ENCODE results near the gene KIFAP3. TPM values are rescaled to one million over a fixed set of nuclear protein-coding genes. Genes with fewer than 3 reads are reported as not detected.

Gene KIFAP3
- total RNA-seq, 4 donors from 2014 or later = 9.2 to 24.6 (median 15.5) TPM

DNA sequence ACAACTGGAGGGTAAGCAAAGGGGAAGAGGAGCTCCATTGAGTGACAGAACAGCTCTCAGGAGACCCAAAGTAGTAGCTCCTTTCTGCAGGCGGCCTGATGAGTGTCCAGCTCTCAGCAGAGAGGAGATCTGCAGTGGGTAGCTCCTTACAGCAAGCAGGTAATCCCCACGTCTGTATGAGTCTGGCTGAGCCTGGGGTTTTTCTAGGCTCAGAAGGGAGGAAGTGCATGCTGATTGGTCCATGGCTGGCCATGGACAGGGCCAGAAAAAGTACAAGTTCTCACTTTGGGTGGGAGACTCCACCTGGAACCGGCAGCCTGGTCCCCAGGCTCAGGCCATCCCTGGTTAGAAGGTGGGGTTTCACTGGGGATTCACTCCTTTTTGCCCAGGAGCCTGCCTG, 129.9 kb downstream of the KIFAP3 start:
- Histone ChIP-seq H3K36me3 (peaks cover 0 to 17% (median 0%) of the 10 kb centered on the region in 3 donors), H3K27me3 (no peaks in the 10 kb centered on the region), H3K4me1 (peaks cover 0 to 6% (median 0%) of the 10 kb centered on the region in 3 donors), H3K4me3 (no peak overlapping the region), H3K9me3 (no peaks in the 10 kb centered on the region), H3K27ac (no peak overlapping the region)
- 100% methylated on average over 2 of the region's 3 CpGs; no CpG with 5 or more reads in 1 of the 2 donors for WGBS, 2 donors
- no peak for TF ChIP-seq POLR2A (IDR thresholded peaks at IDR 0.05)
- TF ChIP-seq, protein P1, sequence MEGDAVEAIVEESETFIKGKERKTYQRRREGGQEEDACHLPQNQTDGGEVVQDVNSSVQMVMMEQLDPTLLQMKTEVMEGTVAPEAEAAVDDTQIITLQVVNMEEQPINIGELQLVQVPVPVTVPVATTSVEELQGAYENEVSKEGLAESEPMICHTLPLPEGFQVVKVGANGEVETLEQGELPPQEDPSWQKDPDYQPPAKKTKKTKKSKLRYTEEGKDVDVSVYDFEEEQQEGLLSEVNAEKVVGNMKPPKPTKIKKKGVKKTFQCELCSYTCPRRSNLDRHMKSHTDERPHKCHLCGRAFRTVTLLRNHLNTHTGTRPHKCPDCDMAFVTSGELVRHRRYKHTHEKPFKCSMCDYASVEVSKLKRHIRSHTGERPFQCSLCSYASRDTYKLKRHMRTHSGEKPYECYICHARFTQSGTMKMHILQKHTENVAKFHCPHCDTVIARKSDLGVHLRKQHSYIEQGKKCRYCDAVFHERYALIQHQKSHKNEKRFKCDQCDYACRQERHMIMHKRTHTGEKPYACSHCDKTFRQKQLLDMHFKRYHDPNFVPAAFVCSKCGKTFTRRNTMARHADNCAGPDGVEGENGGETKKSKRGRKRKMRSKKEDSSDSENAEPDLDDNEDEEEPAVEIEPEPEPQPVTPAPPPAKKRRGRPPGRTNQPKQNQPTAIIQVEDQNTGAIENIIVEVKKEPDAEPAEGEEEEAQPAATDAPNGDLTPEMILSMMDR (IDR thresholded peaks at IDR 0.05) = no peak
- DNase-seq = no peak
- intact Hi-C loops (cut with DNase I) = no loop called here

DNA sequence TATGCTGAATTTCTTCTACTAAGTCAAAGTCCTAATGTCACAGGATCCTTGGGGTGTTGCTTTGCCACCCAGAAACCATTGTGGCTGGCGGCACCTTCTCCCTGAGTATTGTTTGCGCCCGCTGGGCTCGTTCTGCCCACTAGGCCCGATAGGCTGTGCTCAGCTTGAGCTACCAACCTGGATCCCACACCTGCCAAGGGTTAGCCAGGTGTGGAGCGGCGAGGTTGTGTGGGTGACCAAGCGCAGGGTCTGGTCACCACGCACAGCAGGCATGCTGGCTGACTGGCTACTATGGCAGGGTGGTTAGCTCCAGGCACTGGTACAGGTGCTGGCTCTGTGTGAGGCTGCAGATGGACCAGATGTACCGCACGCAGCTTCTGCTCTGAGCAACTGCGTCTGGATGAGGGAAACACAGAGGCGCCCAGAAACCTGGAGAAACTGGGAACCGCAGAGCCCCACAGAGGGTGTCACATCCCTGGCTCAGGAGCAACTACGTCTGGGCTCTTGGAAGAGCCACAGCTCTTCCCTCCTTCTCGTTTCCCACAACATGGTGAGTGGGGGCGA, 130.4 kb downstream of the KIFAP3 start:
- no peak for DNase-seq
- no peak overlapping the region for H3K27ac ChIP-seq
- H3K4me1 ChIP-seq = peaks cover 0 to 6% (median 0%) of the 10 kb centered on the region in 3 donors

GRCh38 chr1:169941982-169942830, 132.3 kb downstream of the KIFAP3 start:
- peaks cover 0 to 6% (median 0%) of the 10 kb centered on the region in 3 donors for H3K4me1 ChIP-seq
- H3K9me3 ChIP-seq = no peaks in the 10 kb centered on the region
- intact Hi-C loops (cut with DNase I) = no loop called here
- H3K27me3 ChIP-seq = no peaks in the 10 kb centered on the region
- H3K36me3 ChIP-seq = peaks cover 0 to 17% (median 0%) of the 10 kb centered on the region in 3 donors
- no peak overlapping the region for H3K4me3 ChIP-seq
- H3K27ac ChIP-seq = no peak overlapping the region
- no peak for DNase-seq
- 71 to 84% methylated on average over 2 of the region's 2 CpGs for WGBS, 2 donors
- TF ChIP-seq, protein P1 (IDR thresholded peaks at IDR 0.05) = no peak

More for the DNA sequence above, 130.4 kb downstream of the KIFAP3 start:
- Histone ChIP-seq H3K27me3 (no peaks in the 10 kb centered on the region), H3K36me3 (peaks cover 0 to 17% (median 0%) of the 10 kb centered on the region in 3 donors), H3K9me3 (no peaks in the 10 kb centered on the region), H3K4me3 (no peak overlapping the region)
- no peak for TF ChIP-seq POLR2A (IDR thresholded peaks at IDR 0.05)
- TF ChIP-seq, protein P1 (IDR thresholded peaks at IDR 0.05) = no peak
- WGBS, 2 donors = 94 to 96% methylated on average over 11 to 12 of the region's 17 CpGs
- intact Hi-C loops (cut with DNase I) = no loop called here

DNA sequence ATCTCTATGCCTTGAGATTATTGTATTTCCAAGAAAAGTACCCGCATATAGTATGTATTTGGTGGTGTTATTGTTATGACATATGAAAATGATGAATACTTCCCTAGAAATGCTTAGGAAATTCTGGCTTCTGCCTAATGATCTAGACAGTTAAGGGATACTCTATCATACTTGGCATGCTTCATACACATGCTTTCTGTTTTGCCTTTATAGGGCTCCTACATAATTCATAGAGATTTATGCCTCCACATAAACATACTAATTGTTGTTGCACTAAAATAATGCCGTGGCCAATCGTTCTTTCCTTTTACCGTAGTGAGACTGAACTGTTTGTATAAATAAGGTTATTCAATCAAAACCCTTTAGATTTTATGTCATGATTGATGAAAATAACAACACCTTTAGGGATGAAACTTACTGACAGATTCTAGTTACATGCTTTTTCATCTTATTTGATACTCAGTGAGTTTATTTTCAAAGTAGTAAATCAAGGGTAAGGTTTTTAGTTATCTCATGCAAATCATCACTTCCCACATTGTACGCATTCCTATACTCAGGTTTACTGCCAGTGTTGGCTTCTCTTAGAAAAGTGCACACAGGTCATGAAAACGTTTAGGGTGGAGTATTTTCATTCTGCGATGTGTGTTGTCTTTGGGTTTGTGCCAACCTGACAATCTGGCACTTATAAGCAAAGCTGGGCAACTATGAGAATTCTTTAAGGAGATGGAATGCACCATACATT, 140.3 kb downstream of the KIFAP3 start:
- Histone ChIP-seq H3K9me3 (no peaks in the 10 kb centered on the region), H3K4me1 (peaks cover 0 to 15% (median 0%) of the 10 kb centered on the region in 3 donors), H3K36me3 (no peaks in the 10 kb centered on the region), H3K27me3 (no peaks in the 10 kb centered on the region), H3K27ac (no peak overlapping the region), H3K4me3 (no peak overlapping the region)
- 48 to 55% methylated on average over 7 of the region's 7 CpGs for WGBS, 2 donors
- no peak for DNase-seq
- TF ChIP-seq, protein P1 (IDR thresholded peaks at IDR 0.05) = no peak
- no peak for TF ChIP-seq POLR2A (IDR thresholded peaks at IDR 0.05)
- intact Hi-C loops (cut with DNase I) = no loop called here

Data from esophagus squamous epithelium (tissue), 5 donors.